A549 (cell line): ENCODE data around the gene BCAS3. TPM values are rescaled to one million over a fixed set of nuclear protein-coding genes. Genes with fewer than 3 reads are reported as not detected.

Experiments used
- CEBPB ChIP-seq, 2 experiments: fragments of >200 bp in 1 of 2; sonication (Bioruptor Twin) in 1 of 2; formaldehyde crosslinking in 1 of 2; IDR thresholded peaks; 2 replicates each; pipeline ENCODE4 v1.6.1; 2012 to 2016
- CHD4 ChIP-seq: fragments of 200-600 bp; sonication (generic); IDR thresholded peaks from 2 replicates; pipeline ENCODE4 v1.6.1; 2016; ENCODE audit warnings: antibody characterized with exemption, mild to moderate bottlenecking, borderline replicate concordance
- EHMT2 ChIP-seq: fragments of 200-600 bp; sonication (generic); IDR thresholded peaks from 2 replicates; pipeline ENCODE4 v1.6.1; 2016; ENCODE audit warnings: antibody characterized with exemption, low read depth, mild to moderate bottlenecking, moderate library complexity
- GATA3 ChIP-seq: IDR thresholded peaks from 2 replicates; pipeline ENCODE4 v1.6.1; 2012; ENCODE audit warnings: borderline replicate concordance
- HDAC2 ChIP-seq: fragments of 200-600 bp; sonication (generic); IDR thresholded peaks from 2 replicates; pipeline ENCODE4 v1.6.1; 2016
- HMGXB4 ChIP-seq: fragments of 250-450 bp; sonication (Bioruptor Pico); IDR thresholded peaks from 2 replicates; pipeline ENCODE4 v1.5.0; 2021; ENCODE audit warnings: mild to moderate bottlenecking, moderate library complexity, borderline replicate concordance
- HOXB13 ChIP-seq: fragments of 250-450 bp; sonication (Bioruptor Pico); IDR thresholded peaks from 2 replicates; pipeline ENCODE4 v1.5.0; 2020; ENCODE audit warnings: low read depth, mild to moderate bottlenecking, moderate library complexity
- KDM5A ChIP-seq: fragments of 200-600 bp; sonication (generic); IDR thresholded peaks from 2 replicates; pipeline ENCODE4 v1.6.1; 2016; ENCODE audit warnings: antibody characterized with exemption, mild to moderate bottlenecking
- MAX ChIP-seq: IDR thresholded peaks from 2 replicates; pipeline ENCODE4 v1.6.1; 2012
- NPAS2 ChIP-seq: fragments of 250-450 bp; sonication (Bioruptor Pico); IDR thresholded peaks from 2 replicates; pipeline ENCODE4 v1.8.0; 2022; ENCODE audit warnings: mild to moderate bottlenecking, moderate library complexity, borderline replicate concordance
- NR3C1 ChIP-seq: fragments of >200 bp; sonication (Bioruptor Twin); formaldehyde crosslinking; IDR thresholded peaks from 3 replicates; pipeline ENCODE4 v1.6.1; 2017
- PHF8 ChIP-seq: fragments of 200-600 bp; sonication (generic); IDR thresholded peaks from 2 replicates; pipeline ENCODE4 v1.6.1; 2016; ENCODE audit warnings: low read depth, mild to moderate bottlenecking, antibody characterized with exemption, moderate library complexity, borderline replicate concordance
- POLR2A ChIP-seq: IDR thresholded peaks from 2 replicates; pipeline ENCODE4 v1.6.1; 2012; ENCODE audit warnings: mild to moderate bottlenecking, low read length
- RARB ChIP-seq: fragments of 250-450 bp; sonication (Bioruptor Pico); IDR thresholded peaks from 2 replicates; pipeline ENCODE4 v1.8.0; 2021; ENCODE audit warnings: mild to moderate bottlenecking, moderate library complexity
- RFX5 ChIP-seq: fragments of 450-650 bp; IDR thresholded peaks from 2 replicates; pipeline ENCODE4 v1.7.1; 2014; ENCODE audit warnings: antibody characterized with exemption, mild to moderate bottlenecking, moderate library complexity
- RNF2 ChIP-seq: fragments of 200-600 bp; sonication (generic); IDR thresholded peaks from 2 replicates; pipeline ENCODE4 v1.6.1; 2016; ENCODE audit warnings: low read depth, mild to moderate bottlenecking, antibody characterized with exemption, moderate library complexity, borderline replicate concordance
- SMC3 ChIP-seq: fragments of >200 bp; sonication (Bioruptor Twin); formaldehyde crosslinking; IDR thresholded peaks from 3 replicates; pipeline ENCODE4 v1.6.1; 2018; ENCODE audit warnings: inconsistent platforms
- SREBF2 ChIP-seq: fragments of 450-650 bp; IDR thresholded peaks from 2 replicates; pipeline ENCODE4 v1.6.1; 2014; ENCODE audit warnings: mild to moderate bottlenecking, moderate library complexity
- USF2 ChIP-seq: fragments of 450-650 bp; IDR thresholded peaks from 2 replicates; pipeline ENCODE4 v1.6.1; 2014; ENCODE audit warnings: antibody characterized with exemption
- ZFP36 ChIP-seq: fragments of 450-650 bp; IDR thresholded peaks from 2 replicates; pipeline ENCODE4 v1.6.1; 2014; ENCODE audit warnings: borderline replicate concordance; ENCODE audit not compliant: partially characterized antibody
- ZSCAN20 ChIP-seq: fragments of 250-450 bp; sonication (Bioruptor Pico); IDR thresholded peaks from 2 replicates; pipeline ENCODE4 v1.8.0; 2022; ENCODE audit warnings: mild to moderate bottlenecking, moderate library complexity
- polyA plus RNA-seq, 4 experiments: library from polyadenylated mRNA; depleted of rRNA in 3 of 4; stranded (reverse); fragments of >200 nt; fragmentation: RNase III in 1 of 4; extraction: RNeasy Plus Mini Kit Qiagen cat#74134 plus additional on column Dnase treatment in 1 of 4; gene quantifications; 2 replicates in 3 of 4; 3 replicates in 1 of 4; pipeline ENCODE4 v1.2.3, GENCODE V29; 2011 to 2017
- TF ChIP-seq, protein P1 (sequence below): fragments of 150-350 bp; IDR thresholded peaks from 2 replicates; pipeline ENCODE4 v1.6.1; 2014; ENCODE audit warnings: low read depth, mild to moderate bottlenecking, low read length
- TF ChIP-seq, protein P2 (sequence below): fragments of 250-450 bp; sonication (Bioruptor Pico); IDR thresholded peaks from 2 replicates; pipeline ENCODE4 v1.5.0; 2020; ENCODE audit warnings: low read depth, mild to moderate bottlenecking, moderate library complexity
- TF ChIP-seq, protein P3 (sequence below): fragments of >200 bp; sonication (Bioruptor Twin); formaldehyde crosslinking; IDR thresholded peaks from 2 replicates; pipeline ENCODE4 v1.6.1; 2016

BCAS3 gene
- polyA plus RNA-seq, 2 of the 4 experiments (the other 2 are of a cell fraction), result 14.7 to 43.4 TPM

DNA sequence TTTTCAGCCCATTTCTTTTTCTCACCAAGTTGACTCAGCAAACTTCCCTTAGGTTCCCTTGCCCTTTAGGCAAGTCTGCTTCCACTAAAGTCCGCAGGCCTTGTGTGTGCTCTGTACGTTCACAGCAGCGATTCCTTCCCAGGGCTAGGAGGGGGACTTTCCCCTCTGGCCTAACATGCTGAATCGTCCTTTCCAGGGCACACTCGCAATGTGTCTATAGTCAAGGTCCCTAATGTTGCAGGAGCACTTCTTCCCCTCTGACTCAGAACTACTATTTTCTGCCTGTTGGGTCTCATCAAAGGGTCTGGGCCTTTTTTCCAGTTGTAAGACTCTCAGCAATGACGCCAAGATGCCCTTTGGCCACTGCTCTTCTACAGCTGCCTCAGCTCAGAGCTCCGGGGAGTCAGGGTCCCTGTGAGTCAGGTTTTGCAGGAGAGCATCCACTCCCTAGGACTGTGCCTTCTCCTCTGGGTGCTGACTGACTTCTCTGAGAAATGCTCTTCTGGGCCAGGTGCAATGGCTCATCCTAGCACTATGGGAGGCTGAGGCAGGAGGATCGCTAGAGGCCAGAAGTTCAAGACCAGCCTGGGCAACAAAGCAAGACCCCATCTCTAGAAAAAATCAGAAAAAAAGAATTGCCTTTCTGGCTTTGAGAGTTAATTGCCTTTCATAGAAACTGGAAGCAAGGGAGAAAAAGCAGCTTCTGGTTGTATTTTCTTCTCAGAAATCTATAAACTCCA, 657.6 kb downstream of the BCAS3 start (continued):
- TF ChIP-seq USF2 (no peak), GATA3 (peak; percentile 46; the same call in 1 of the 2 replicates), ZFP36 (no peak), EHMT2 (no peak), RNF2 (no peak), HOXB13 (CRISPR knock-in tag) (no peak), CEBPB (IDR thresholded peaks at IDR 0.05) (no peak), MAX (no peak), PHF8 (no peak), HMGXB4 (CRISPR knock-in tag) (no peak), HDAC2 (no peak), KDM5A (no peak), CHD4 (no peak), ZSCAN20 (no peak), SMC3 (no peak), RFX5 (no peak), POLR2A (no peak), NPAS2 (CRISPR knock-in tag) (no peak), SREBF2 (no peak), NR3C1 (no peak), RARB (no peak)
- TF ChIP-seq, protein P1, sequence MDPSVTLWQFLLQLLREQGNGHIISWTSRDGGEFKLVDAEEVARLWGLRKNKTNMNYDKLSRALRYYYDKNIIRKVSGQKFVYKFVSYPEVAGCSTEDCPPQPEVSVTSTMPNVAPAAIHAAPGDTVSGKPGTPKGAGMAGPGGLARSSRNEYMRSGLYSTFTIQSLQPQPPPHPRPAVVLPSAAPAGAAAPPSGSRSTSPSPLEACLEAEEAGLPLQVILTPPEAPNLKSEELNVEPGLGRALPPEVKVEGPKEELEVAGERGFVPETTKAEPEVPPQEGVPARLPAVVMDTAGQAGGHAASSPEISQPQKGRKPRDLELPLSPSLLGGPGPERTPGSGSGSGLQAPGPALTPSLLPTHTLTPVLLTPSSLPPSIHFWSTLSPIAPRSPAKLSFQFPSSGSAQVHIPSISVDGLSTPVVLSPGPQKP, result no peak
- TF ChIP-seq, protein P2, sequence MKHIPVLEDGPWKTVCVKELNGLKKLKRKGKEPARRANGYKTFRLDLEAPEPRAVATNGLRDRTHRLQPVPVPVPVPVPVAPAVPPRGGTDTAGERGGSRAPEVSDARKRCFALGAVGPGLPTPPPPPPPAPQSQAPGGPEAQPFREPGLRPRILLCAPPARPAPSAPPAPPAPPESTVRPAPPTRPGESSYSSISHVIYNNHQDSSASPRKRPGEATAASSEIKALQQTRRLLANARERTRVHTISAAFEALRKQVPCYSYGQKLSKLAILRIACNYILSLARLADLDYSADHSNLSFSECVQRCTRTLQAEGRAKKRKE, result no peak
- TF ChIP-seq, protein P3, sequence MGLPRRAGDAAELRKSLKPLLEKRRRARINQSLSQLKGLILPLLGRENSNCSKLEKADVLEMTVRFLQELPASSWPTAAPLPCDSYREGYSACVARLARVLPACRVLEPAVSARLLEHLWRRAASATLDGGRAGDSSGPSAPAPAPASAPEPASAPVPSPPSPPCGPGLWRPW, result no peak
